UCSD-AML1 (cell line): Measurements from ENCODE around the gene FAM81B.
"Not testable (repeated sequence)": the region's sequence is repeated elsewhere in the genome, so short reads cannot be mapped to it uniquely, and the experiment has no call there.

ENCODE experiments used
- DNase-seq: peaks from one replicate; lab custom pipeline; 2025; ENCODE audit not compliant: unreplicated experiment; lab: John Stamatoyannopoulos, UW

Gene FAM81B

GRCh38 chr5:95390812-95391492, at the start of gene FAM81B:
TSS of gene FAM81B (plus strand) at chr5:95391366. CDS start at chr5:95391390, 24 bp downstream.
- no peak for DNase-seq

- DNase-seq, result not testable (repeated sequence)
Measured at GRCh38 chr5:95341444-95341843, 49.7 kb upstream of the FAM81B start.

- no peak for DNase-seq
Measured at GRCh38 chr5:95347506-95348120, 43.6 kb upstream of the FAM81B start.

GRCh38 chr5:95350631-95351030, 40.5 kb upstream of the FAM81B start:
- no peak for DNase-seq

GRCh38 chr5:95352691-95353090, 38.5 kb upstream of the FAM81B start:
- DNase-seq, result no peak

GRCh38 chr5:95358320-95358719, 32.8 kb upstream of the FAM81B start:
- DNase-seq, result no peak

- no peak for DNase-seq
Measured at GRCh38 chr5:95358848-95359247, 32.3 kb upstream of the FAM81B start.

- DNase-seq, result not testable (repeated sequence)
Measured at GRCh38 chr5:95360667-95361066, 30.5 kb upstream of the FAM81B start.

- no peak for DNase-seq
Measured at GRCh38 chr5:95365302-95366095, 25.7 kb upstream of the FAM81B start.

- no peak for DNase-seq
Measured at GRCh38 chr5:95369782-95370181, 21.4 kb upstream of the FAM81B start.

- DNase-seq, result no peak
Measured at GRCh38 chr5:95374061-95374460, 17.1 kb upstream of the FAM81B start.

GRCh38 chr5:95375591-95375990, 15.6 kb upstream of the FAM81B start:
- DNase-seq, result no peak

GRCh38 chr5:95379133-95379532, 12.0 kb upstream of the FAM81B start:
- DNase-seq, result no peak

- no peak for DNase-seq
Measured at GRCh38 chr5:95380103-95380628, 11.0 kb upstream of the FAM81B start.

- DNase-seq, result no peak
Measured at GRCh38 chr5:95382801-95383200, 8.4 kb upstream of the FAM81B start.

GRCh38 chr5:95384485-95385213, 6.5 kb upstream of the FAM81B start:
- DNase-seq, result no peak

- DNase-seq, result no peak
Measured at GRCh38 chr5:95385334-95385733, 5.8 kb upstream of the FAM81B start.

- not testable (repeated sequence) for DNase-seq
Measured at GRCh38 chr5:95391965-95392364, 799 bp downstream of the FAM81B start.

- peak; percentile 9 for DNase-seq
Measured at GRCh38 chr5:95392593-95393182, 1.5 kb downstream of the FAM81B start.

GRCh38 chr5:95393279-95393678, 2.1 kb downstream of the FAM81B start:
- no peak for DNase-seq

- no peak for DNase-seq
Measured at GRCh38 chr5:95398989-95399388, 7.8 kb downstream of the FAM81B start.
